Astrocyte of the cerebellum (primary cell): Measurements from ENCODE around the gene LPO.

Experiments
- DNase-seq: peaks from one replicate; pipeline ENCODE4 v3.0.0-alpha.2; 2011; ENCODE audit warnings: low read depth
- H3K4me3 ChIP-seq: 2 replicates; pipeline ENCODE4 v1.5.1; 2011; ENCODE audit warnings: mild to moderate bottlenecking, low read depth, low read length, moderate library complexity
- CTCF ChIP-seq: IDR thresholded peaks from 2 replicates; pipeline ENCODE4 v1.5.1; 2012; ENCODE audit warnings: low read length, low read depth, moderate library complexity, mild to moderate bottlenecking; ENCODE audit errors: missing control alignments
- in situ Hi-C: cut with HindIII; loops from 2 replicates; pipeline ENCODE4 v1.10.0; 2017; ENCODE audit warnings: low sequenced_read_pairs

Gene LPO

GRCh38 chr17:58310511-58311428 lies 72.4 kb downstream of the LPO start:
- no peak for DNase-seq
- H3K4me3 ChIP-seq: no peak overlapping the region
- in situ Hi-C loops: no loop called here
- no peak for TF ChIP-seq CTCF

GRCh38 chr17:58311429-58311894 lies 73.1 kb downstream of the LPO start:
- TF ChIP-seq CTCF: no peak
- H3K4me3 ChIP-seq: no peak overlapping the region
- no peak for DNase-seq
- in situ Hi-C loops: no loop called here

GRCh38 chr17:58312021-58312630 lies 73.7 kb downstream of the LPO start:
- DNase-seq: no peak
- no peak overlapping the region for H3K4me3 ChIP-seq
- in situ Hi-C loops: no loop called here
- no peak for TF ChIP-seq CTCF

- H3K4me3 ChIP-seq: no peak overlapping the region
- DNase-seq: no peak
- in situ Hi-C loops: no loop called here
- no peak for TF ChIP-seq CTCF
These were observed 74.4 kb downstream of the LPO start for GRCh38 chr17:58312829-58313228.

- TF ChIP-seq CTCF: no peak
- no peak overlapping the region for H3K4me3 ChIP-seq
- in situ Hi-C loops: no loop called here
- DNase-seq: no peak
These were observed 75.7 kb downstream of the LPO start for GRCh38 chr17:58313815-58314705.

- DNase-seq: no peak
- no peak for TF ChIP-seq CTCF
- in situ Hi-C loops: no loop called here
- H3K4me3 ChIP-seq: no peak overlapping the region
These were observed 76.3 kb downstream of the LPO start for GRCh38 chr17:58314706-58315015.
